Osteocyte (in vitro differentiated cells): Measurements from ENCODE around the gene CNTD1. TPM values are rescaled to one million over a fixed set of nuclear protein-coding genes. Genes with fewer than 3 reads are reported as not detected.
A peak's percentile ranks its signal among the peaks of the same experiment; 100 is the strongest.

Experiments used
- DNase-seq: peaks from one replicate; pipeline ENCODE4 v3.0.0; 2021; ENCODE audit warnings: mixed read lengths; ENCODE audit not compliant: unreplicated experiment; ENCODE audit errors: extremely low spot score
- H3K27ac Mint-ChIP-seq: one replicate; pipeline ENCODE4 v1.8.0; 2021; ENCODE audit warnings: mild to moderate bottlenecking, mixed read lengths; ENCODE audit not compliant: unreplicated experiment
- H3K27me3 Mint-ChIP-seq: one replicate; pipeline ENCODE4 v1.8.0; 2021; ENCODE audit warnings: mixed read lengths; ENCODE audit not compliant: unreplicated experiment
- H3K36me3 Mint-ChIP-seq: one replicate; pipeline ENCODE4 v1.8.0; 2021; ENCODE audit warnings: mixed read lengths; ENCODE audit not compliant: unreplicated experiment
- H3K4me1 Mint-ChIP-seq: one replicate; pipeline ENCODE4 v1.8.0; 2021; ENCODE audit warnings: mixed read lengths; ENCODE audit not compliant: unreplicated experiment
- H3K4me3 Mint-ChIP-seq: one replicate; pipeline ENCODE4 v1.8.0; 2021; ENCODE audit warnings: mild to moderate bottlenecking, moderate library complexity, mixed read lengths; ENCODE audit not compliant: unreplicated experiment
- H3K9me3 Mint-ChIP-seq: one replicate; pipeline ENCODE4 v1.8.0; 2021; ENCODE audit warnings: mixed read lengths; ENCODE audit not compliant: unreplicated experiment
- CTCF ChIP-seq: fragments of 200-600 bp; sonication (generic); IDR thresholded peaks from 2 replicates; pipeline ENCODE4 v1.5.0; 2021; ENCODE audit warnings: antibody characterized with exemption, mild to moderate bottlenecking, moderate library complexity
- total RNA-seq: library from RNA; stranded (reverse); gene quantifications from 2 replicates; pipeline ENCODE4 v1.2.1, GENCODE V29; 2021

Gene CNTD1
- total RNA-seq, 1 donor from 2014 or later, result 0.51 TPM

GRCh38 chr17:42775534-42776098, 23.0 kb upstream of the CNTD1 start:
- no peaks in the 10 kb centered on the region for H3K9me3 Mint-ChIP-seq
- H3K4me3 Mint-ChIP-seq, result no peak overlapping the region
- TF ChIP-seq CTCF, result no peak
- no peaks in the 10 kb centered on the region for H3K27me3 Mint-ChIP-seq
- peaks cover 29% of the 10 kb centered on the region for H3K4me1 Mint-ChIP-seq
- peaks cover 17% of the 10 kb centered on the region for H3K36me3 Mint-ChIP-seq
- DNase-seq, result no peak
- no peak overlapping the region for H3K27ac Mint-ChIP-seq

DNA sequence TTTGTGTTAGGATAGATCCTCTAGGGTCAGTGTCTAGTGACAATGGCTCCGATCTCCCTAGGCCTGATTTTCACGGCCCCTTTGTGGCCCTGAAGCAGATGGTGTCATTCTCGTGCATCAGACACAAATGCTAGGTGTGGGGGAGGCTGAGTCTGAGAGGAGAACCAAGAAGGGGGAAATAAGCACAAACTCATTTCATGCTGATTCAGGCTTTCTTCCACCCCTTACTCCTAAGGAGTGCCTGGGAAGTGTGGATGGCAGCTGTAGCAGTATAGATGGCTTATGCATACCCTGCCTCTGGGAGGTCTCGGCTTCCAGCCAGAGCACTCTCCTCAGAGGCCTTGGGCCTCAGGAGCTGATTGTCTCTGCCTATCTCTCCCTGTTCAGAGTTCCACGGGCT, 20.1 kb upstream of the CNTD1 start:
- no peak for TF ChIP-seq CTCF
- peaks cover 26% of the 10 kb centered on the region for H3K4me1 Mint-ChIP-seq
- H3K36me3 Mint-ChIP-seq, result peaks cover 17% of the 10 kb centered on the region
- no peaks in the 10 kb centered on the region for H3K9me3 Mint-ChIP-seq
- no peak overlapping the region for H3K27ac Mint-ChIP-seq
- DNase-seq, result no peak
- H3K4me3 Mint-ChIP-seq, result no peak overlapping the region
- H3K27me3 Mint-ChIP-seq, result peaks cover 16% of the 10 kb centered on the region

- H3K4me1 Mint-ChIP-seq, result peaks cover 18% of the 10 kb centered on the region
- H3K27ac Mint-ChIP-seq, result peak overlapping the region; percentile 28
- no peak for DNase-seq
- H3K9me3 Mint-ChIP-seq, result no peaks in the 10 kb centered on the region
- TF ChIP-seq CTCF, result no peak
- peak overlapping the region; percentile 64 for H3K4me3 Mint-ChIP-seq
- peaks cover 17% of the 10 kb centered on the region for H3K36me3 Mint-ChIP-seq
- H3K27me3 Mint-ChIP-seq, result peaks cover 16% of the 10 kb centered on the region
Measured at GRCh38 chr17:42779304-42779935, 19.2 kb upstream of the CNTD1 start.

GRCh38 chr17:42779936-42780850, 18.5 kb upstream of the CNTD1 start, which contains the start of gene WNK4:
TSS of gene WNK4 (plus strand) at chr17:42780610. CDS start at chr17:42780699, 89 bp downstream.
- DNase-seq, result no peak
- TF ChIP-seq CTCF, result no peak
- peaks cover 13% of the 10 kb centered on the region for H3K4me1 Mint-ChIP-seq
- H3K27me3 Mint-ChIP-seq, result peaks cover 16% of the 10 kb centered on the region
- H3K4me3 Mint-ChIP-seq, result peak within 1 kb of the TSS; percentile 64
- H3K36me3 Mint-ChIP-seq, result peaks cover 17% of the 10 kb centered on the region
- peak within 1 kb of the TSS; percentile 28 for H3K27ac Mint-ChIP-seq
- H3K9me3 Mint-ChIP-seq, result no peaks in the 10 kb centered on the region
